Spleen (tissue), 11 donors: ENCODE results near the gene EHMT1. TPM values are rescaled to one million over a fixed set of nuclear protein-coding genes. Genes with fewer than 3 reads are reported as not detected.
A peak's percentile ranks its signal among the peaks of the same experiment; 100 is the strongest.
"Not testable (repeated sequence)": the region's sequence is repeated elsewhere in the genome, so short reads cannot be mapped to it uniquely, and the experiment has no call there.

Experiments
- DNase-seq: peaks from one replicate; pipeline ENCODE4 v3.0.0-alpha.2; 2020
- H3K27ac ChIP-seq, 8 donors: fragments of 200-600 bp; sonication (generic) in 7 of 8; 1 replicate in 4 of 8; 2 replicates in 4 of 8; pipeline versions ENCODE4 v1.5.0 to v1.8.0; 2016 to 2021; ENCODE audit warnings: inconsistent platforms in 4 of 8, mild to moderate bottlenecking in 4 of 8, moderate library complexity in 1 of 8
- H3K27me3 ChIP-seq, 7 donors: fragments of 200-600 bp; sonication (generic) in 6 of 7; replicated peaks in 1 of 7; 1 replicate in 4 of 7; 2 replicates in 3 of 7; pipeline versions ENCODE4 v1.5.0 to v1.8.0; 2016 to 2021; ENCODE audit warnings: inconsistent platforms in 3 of 7, mild to moderate bottlenecking in 1 of 7
- H3K36me3 ChIP-seq, 6 donors: fragments of 200-600 bp; sonication (generic) in 5 of 6; 1 replicate in 4 of 6; 2 replicates in 2 of 6; pipeline versions ENCODE4 v1.5.0 to v1.8.0; 2016 to 2021; ENCODE audit warnings: inconsistent platforms in 2 of 6
- H3K4me1 ChIP-seq, 6 donors: fragments of 200-600 bp; sonication (generic) in 5 of 6; 1 replicate in 3 of 6; 2 replicates in 3 of 6; pipeline versions ENCODE4 v1.5.0 to v1.8.0; 2016 to 2021; ENCODE audit warnings: inconsistent platforms in 3 of 6
- H3K4me3 ChIP-seq, 8 donors: fragments of 200-600 bp; sonication (generic) in 7 of 8; 1 replicate in 4 of 8; 2 replicates in 4 of 8; pipeline versions ENCODE4 v1.5.0 to v1.8.0; 2016 to 2021; ENCODE audit warnings: inconsistent platforms in 4 of 8, mild to moderate bottlenecking in 4 of 8, moderate library complexity in 2 of 8
- H3K9me3 ChIP-seq, 8 donors: fragments of 200-600 bp; sonication (generic) in 7 of 8; 1 replicate in 4 of 8; 2 replicates in 4 of 8; pipeline versions ENCODE4 v1.5.0 to v1.8.0; 2016 to 2021; ENCODE audit warnings: inconsistent platforms in 4 of 8
- CTCF ChIP-seq, 11 experiments: fragments of 200-600 bp in 7 of 11; fragments of 450-650 bp in 4 of 11; sonication (generic) in 4 of 11; IDR thresholded peaks in 8 of 11; conservative IDR thresholded peaks in 3 of 11; 1 replicate in 7 of 11; 2 replicates in 4 of 11; pipeline versions ENCODE4 v1.4.0 to v1.8.0; 2016 to 2021; ENCODE audit warnings: antibody characterized with exemption in 11 of 11, inconsistent platforms in 4 of 11, mild to moderate bottlenecking in 1 of 11
- POLR2A ChIP-seq, 3 donors: fragments of 450-650 bp; IDR thresholded peaks; one replicate each; pipeline ENCODE4 v1.5.1; 2017; ENCODE audit warnings: antibody characterized with exemption in 3 of 3, mild to moderate bottlenecking in 1 of 3
- POLR2AphosphoS5 ChIP-seq, 3 donors: sonication (generic); formaldehyde crosslinking; IDR thresholded peaks; one replicate each; pipeline ENCODE4 v1.5.1; 2017; ENCODE audit warnings: antibody characterized with exemption in 3 of 3
- WGBS, 5 donors: extraction: QIAGEN DNeasy Blood & Tissue Kit in 3 of 5; methylation state at CpG; one replicate each; pipeline versions ENCODE4 v1.1.5 to v1.1.7; 2013 to 2018; 5-methylcytosine and 5-hydroxymethylcytosine counted together
- intact Hi-C: fragments of 100-400 bp; cut with DNase I; formaldehyde crosslinking; loops from one replicate; pipeline ENCODE4 v1.15.0; 2023; ENCODE audit warnings: low total_unique reads
- polyA plus RNA-seq, 3 donors: library from polyadenylated mRNA; stranded (reverse); fragments of 200-250 nt; gene quantifications; one replicate each; pipeline ENCODE4 v1.2.1, GENCODE V29; 2013
- total RNA-seq, 7 donors: library from RNA; depleted of rRNA in 3 of 7; stranded (reverse); fragments of >200 nt in 3 of 7; fragmentation: NEBNext Ultra II Directional in 4 of 7; extraction: Animal tissue kit (Norgen Biotek cat#: 25700) in 4 of 7; gene quantifications; one replicate each; pipeline versions ENCODE4 v1.1.0 to v1.2.1, GENCODE V29; 2016 to 2021
- donor health status: healthy with polysubstance abuse.
- donor health status: DM: no; HTN: no; CAD: no; lungs with moderate emphysema.
- donor health status: DM: no; HTN: no; CAD: no.
- donor health status: Bipolar disorder and iron deficiency.
- donor health status: healthy.
- donor health status: DM: no; HTN: no; CAD: no.
- donor health status: DM: yes; HTN: yes; CAD: no.

Gene EHMT1
- total and polyA plus RNA-seq, 10 donors = 35.5 to 163 (median 122) TPM

GRCh38 chr9:137725598-137725997 is 106.8 kb downstream of the EHMT1 start:
- Histone ChIP-seq H3K27ac (peak overlapping the region in 1 of 8 donors; percentile 78), H3K27me3 (no peaks in the 10 kb centered on the region), H3K4me1 (peaks cover 6 to 32% (median 16%) of the 10 kb centered on the region in 6 donors), H3K36me3 (peaks cover 3 to 65% (median 28%) of the 10 kb centered on the region in 6 donors), H3K4me3 (no peak overlapping the region), H3K9me3 (no peaks in the 10 kb centered on the region)
- WGBS, 5 donors = 95 to 98% (median 96%) methylated on average over 10 of the region's 10 CpGs
- no peak for DNase-seq
- TF ChIP-seq CTCF (IDR thresholded peaks at IDR 0.05 in 8 of 11, conservative IDR thresholded peaks at IDR 0.05 in 3 of 11) (no peak), POLR2AphosphoS5 (IDR thresholded peaks at IDR 0.05) (no peak), POLR2A (IDR thresholded peaks at IDR 0.05) (no peak)
- intact Hi-C loops = no loop called here

- H3K36me3 ChIP-seq = peaks cover 3 to 68% (median 28%) of the 10 kb centered on the region in 6 donors
- H3K9me3 ChIP-seq, H3K27me3 ChIP-seq, H3K4me3 ChIP-seq, H3K27ac ChIP-seq, DNase-seq, intact Hi-C loops: not testable (repeated sequence)
- H3K4me1 ChIP-seq = peaks cover 6 to 32% (median 18%) of the 10 kb centered on the region in 6 donors
- WGBS, 5 donors = 89 to 98% (median 95%) methylated on average over 9 to 11 of the region's 19 CpGs
Measured at GRCh38 chr9:137726336-137726735, 107.5 kb downstream of the EHMT1 start.

GRCh38 chr9:137726764-137727163 is 108.0 kb downstream of the EHMT1 start:
- Histone ChIP-seq H3K4me1 (peaks cover 6 to 28% (median 18%) of the 10 kb centered on the region in 6 donors), H3K4me3 (no peak overlapping the region), H3K27ac (no peak overlapping the region), H3K36me3 (peaks cover 5 to 72% (median 32%) of the 10 kb centered on the region in 6 donors), H3K9me3 (no peaks in the 10 kb centered on the region), H3K27me3 (no peaks in the 10 kb centered on the region)
- WGBS, 5 donors = 90 to 95% (median 93%) methylated on average over 2 of the region's 2 CpGs
- DNase-seq = no peak
- no peak for TF ChIP-seq POLR2AphosphoS5 (IDR thresholded peaks at IDR 0.05)
- TF ChIP-seq POLR2A (IDR thresholded peaks at IDR 0.05) = no peak
- no peak for TF ChIP-seq CTCF (IDR thresholded peaks at IDR 0.05 in 8 of 11, conservative IDR thresholded peaks at IDR 0.05 in 3 of 11)
- intact Hi-C loops = no loop called here

- H3K4me1 ChIP-seq = peaks cover 6 to 19% (median 13%) of the 10 kb centered on the region in 6 donors
- no peaks in the 10 kb centered on the region for H3K9me3 ChIP-seq
- H3K27me3 ChIP-seq = no peaks in the 10 kb centered on the region
- peaks cover 8 to 82% (median 41%) of the 10 kb centered on the region in 6 donors for H3K36me3 ChIP-seq
- no peak overlapping the region for H3K4me3 ChIP-seq
- intact Hi-C loops = no loop called here
- DNase-seq = no peak
- TF ChIP-seq POLR2A (IDR thresholded peaks at IDR 0.05) = no peak
- no peak for TF ChIP-seq CTCF (IDR thresholded peaks at IDR 0.05 in 8 of 11, conservative IDR thresholded peaks at IDR 0.05 in 3 of 11)
- TF ChIP-seq POLR2AphosphoS5 (IDR thresholded peaks at IDR 0.05) = no peak
- no peak overlapping the region for H3K27ac ChIP-seq
Measured at GRCh38 chr9:137727716-137728115, 108.9 kb downstream of the EHMT1 start.
